ENCODE results near the gene INO80D.

DNA sequence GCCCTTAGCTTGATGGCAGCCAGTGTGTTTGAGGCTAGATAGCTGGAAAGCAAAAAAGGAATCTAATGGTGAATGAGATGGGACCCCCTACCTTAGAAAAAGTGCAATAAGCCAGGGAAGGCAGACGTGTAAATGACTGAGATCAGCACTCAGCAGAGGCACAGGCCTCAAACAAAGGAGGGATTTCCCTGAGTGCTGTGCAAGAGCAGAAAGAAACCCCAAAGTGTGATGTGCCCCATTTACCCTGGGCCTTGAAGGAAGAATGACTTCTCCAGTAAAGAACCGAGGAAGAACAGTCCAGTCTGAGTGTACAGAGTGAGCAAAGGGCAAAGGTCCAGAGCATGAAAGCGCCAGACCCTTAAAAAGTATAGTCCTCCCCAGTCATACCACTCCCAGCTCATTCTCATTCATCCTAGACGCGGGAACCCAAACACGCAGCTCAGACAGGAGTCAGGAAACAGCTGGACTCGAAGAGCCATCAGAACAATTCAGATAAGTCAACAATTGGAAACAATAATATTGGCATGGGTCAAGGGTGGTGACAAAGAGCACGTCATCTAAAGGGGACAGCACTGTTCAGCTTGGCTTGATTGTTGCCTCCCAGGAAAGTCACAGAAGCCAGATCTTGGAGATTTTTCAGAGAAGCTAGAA is 121.7 kb downstream of the INO80D start:
- TF ChIP-seq CTCF (IDR thresholded peaks at IDR 0.05), result no peak
- TF ChIP-seq POLR2A (IDR thresholded peaks at IDR 0.05), result no peak

Data from testis (tissue), 2 donors.